ENCODE measurements around the gene UBE2U.
"Not testable (repeated sequence)": the region's sequence is repeated elsewhere in the genome, so short reads cannot be mapped to it uniquely, and the experiment has no call there.

The UBE2U gene

GRCh38 chr1:64236541-64236954 lies 33.1 kb downstream of the UBE2U start:
- no peak overlapping the region for H3K4me3 ChIP-seq (ENCODE audit: low read depth, low read length)

GRCh38 chr1:64239519-64239918 lies 36.1 kb downstream of the UBE2U start:
- H3K4me3 ChIP-seq (ENCODE audit: low read depth, low read length) = not testable (repeated sequence)

GRCh38 chr1:64240206-64240605 lies 36.8 kb downstream of the UBE2U start:
- H3K4me3 ChIP-seq (ENCODE audit: low read depth, low read length) = no peak overlapping the region

GRCh38 chr1:64241069-64241468 lies 37.6 kb downstream of the UBE2U start:
- no peak overlapping the region for H3K4me3 ChIP-seq (ENCODE audit: low read depth, low read length)

GRCh38 chr1:64242895-64243756 lies 39.7 kb downstream of the UBE2U start:
- H3K4me3 ChIP-seq (ENCODE audit: low read depth, low read length) = no peak overlapping the region

- no peak overlapping the region for H3K4me3 ChIP-seq (ENCODE audit: low read depth, low read length)
Measured at GRCh38 chr1:64243757-64244080, 40.3 kb downstream of the UBE2U start.

GRCh38 chr1:64245495-64245894 lies 42.1 kb downstream of the UBE2U start:
- H3K4me3 ChIP-seq (ENCODE audit: low read depth, low read length) = no peak overlapping the region

- no peak overlapping the region for H3K4me3 ChIP-seq (ENCODE audit: low read depth, low read length)
Measured at GRCh38 chr1:64246294-64246917, 43.0 kb downstream of the UBE2U start.

GRCh38 chr1:64248065-64248464 lies 44.6 kb downstream of the UBE2U start:
- no peak overlapping the region for H3K4me3 ChIP-seq (ENCODE audit: low read depth, low read length)

GRCh38 chr1:64250472-64250871 lies 47.0 kb downstream of the UBE2U start:
- H3K4me3 ChIP-seq (ENCODE audit: low read depth, low read length) = not testable (repeated sequence)

GRCh38 chr1:64251971-64252370 lies 48.5 kb downstream of the UBE2U start:
- no peak overlapping the region for H3K4me3 ChIP-seq (ENCODE audit: low read depth, low read length)

- not testable (repeated sequence) for H3K4me3 ChIP-seq (ENCODE audit: low read depth, low read length)
Measured at GRCh38 chr1:64257233-64257632, 53.8 kb downstream of the UBE2U start.

- not testable (repeated sequence) for H3K4me3 ChIP-seq (ENCODE audit: low read depth, low read length)
Measured at GRCh38 chr1:64258444-64258843, 55.0 kb downstream of the UBE2U start.

- H3K4me3 ChIP-seq (ENCODE audit: low read depth, low read length) = no peak overlapping the region
Measured at GRCh38 chr1:64263335-64263734, 59.9 kb downstream of the UBE2U start.

GRCh38 chr1:64263856-64264255 lies 60.4 kb downstream of the UBE2U start:
- H3K4me3 ChIP-seq (ENCODE audit: low read depth, low read length) = no peak overlapping the region

- no peak overlapping the region for H3K4me3 ChIP-seq (ENCODE audit: low read depth, low read length)
Measured at GRCh38 chr1:64265141-64265540, 61.7 kb downstream of the UBE2U start.

GRCh38 chr1:64266991-64267390 lies 63.6 kb downstream of the UBE2U start:
- H3K4me3 ChIP-seq (ENCODE audit: low read depth, low read length) = no peak overlapping the region

GRCh38 chr1:64268653-64269557 lies 65.5 kb downstream of the UBE2U start:
- H3K4me3 ChIP-seq (ENCODE audit: low read depth, low read length) = no peak overlapping the region

GRCh38 chr1:64269558-64269884 lies 66.1 kb downstream of the UBE2U start:
- no peak overlapping the region for H3K4me3 ChIP-seq (ENCODE audit: low read depth, low read length)

- H3K4me3 ChIP-seq (ENCODE audit: low read depth, low read length) = no peak overlapping the region
Measured at GRCh38 chr1:64280001-64280400, 76.6 kb downstream of the UBE2U start.

GRCh38 chr1:64282351-64282750 lies 78.9 kb downstream of the UBE2U start:
- H3K4me3 ChIP-seq (ENCODE audit: low read depth, low read length) = no peak overlapping the region

GRCh38 chr1:64287071-64287470 lies 83.6 kb downstream of the UBE2U start:
- H3K4me3 ChIP-seq (ENCODE audit: low read depth, low read length) = no peak overlapping the region

Measured in iPS-11a (cell line).